K562 treated with DMSO at 1 percent for 12 hours (cell line): ENCODE measurements around the gene TRIM71. TPM values are rescaled to one million over a fixed set of nuclear protein-coding genes. Genes with fewer than 3 reads are reported as not detected.

ENCODE experiments used
- total RNA-seq: library from RNA; unstranded; fragments of 300-600 nt; gene quantifications from 2 replicates; pipeline ENCODE4 v1.2.3, GENCODE V29; 2022; ENCODE audit not compliant: insufficient read depth

TRIM71 gene
- total RNA-seq: not detected in 2 replicates

DNA sequence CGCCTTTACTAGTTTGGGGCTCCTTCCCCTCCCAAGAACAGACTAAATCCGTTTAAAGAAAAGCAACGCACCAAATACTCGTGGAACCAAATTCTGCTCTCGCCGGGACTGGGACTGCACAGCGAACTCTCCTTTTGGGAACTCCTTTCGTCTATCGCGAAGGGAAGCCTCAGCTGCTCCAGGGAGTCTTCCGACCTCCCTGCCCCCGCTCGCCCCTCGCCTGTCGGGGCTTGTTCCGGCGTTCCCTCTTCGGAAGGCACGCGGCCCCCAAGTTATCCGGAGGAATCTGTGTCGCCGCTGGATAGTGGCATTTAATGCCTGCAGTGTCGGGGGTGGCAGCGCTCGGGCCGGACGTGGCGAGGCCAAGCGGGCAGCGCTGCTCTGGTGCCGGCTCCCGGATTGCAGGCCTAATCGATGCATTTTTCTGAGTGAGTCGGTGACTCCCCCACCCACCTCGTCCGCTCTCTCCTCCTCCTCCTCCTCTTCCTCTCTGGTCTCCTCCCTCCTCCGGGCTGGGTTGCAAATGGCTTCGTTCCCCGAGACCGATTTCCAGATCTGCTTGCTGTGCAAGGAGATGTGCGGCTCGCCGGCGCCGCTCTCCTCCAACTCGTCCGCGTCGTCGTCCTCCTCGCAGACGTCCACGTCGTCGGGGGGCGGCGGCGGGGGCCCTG, at the start of gene TRIM71:
Gene TRIM71 (plus strand): TSS at position 440 of the 671 bp plus-strand sequence. CDS start 84 bp downstream, at position 524.

Other genes starting within 250 kb of the TRIM71 start
- gene DYNC1LI1, start 247.1 kb upstream of the TRIM71 start, total RNA-seq: 33.9 and 52.3 TPM in 2 replicates
- 45.7 and 75.9 TPM in 2 replicates for gene CNOT10, start 132.8 kb upstream of the TRIM71 start, total RNA-seq
- not detected in 2 replicates for gene CCR4, start 133.6 kb downstream of the TRIM71 start, total RNA-seq